K562 (cell line): ENCODE measurements around the gene HOXA4. TPM values are rescaled to one million over a fixed set of nuclear protein-coding genes. Genes with fewer than 3 reads are reported as not detected.

Source experiments
- ATAC-seq: fragments of 200-7000 bp; cut with Tn5 transposase; 3 replicates; pipeline ENCODE4 v1.9.1; 2020; ENCODE audit warnings: moderate library complexity
- BruUV-seq: library from RNA; stranded (reverse); fragments of 400-500 nt; replicated peaks from 2 replicates; lab custom pipeline; 2021; lab: Mats Ljungman, UMichigan
- CTCF ChIA-PET: fragments of 300-600 bp; formaldehyde crosslinking; extraction: SDS; loops from one replicate; lab custom pipeline; 2021; ENCODE audit warnings: low intra/inter-chr PET ratio; lab: Yijun Ruan, JAX
- POLR2A ChIA-PET: fragments of 300-600, 350-650 bp; sonication (Branson Sonifier 250); formaldehyde crosslinking; extraction: SDS; loops from one replicate; lab custom pipeline; 2021; ENCODE audit warnings: antibody characterized with exemption, inconsistent platforms; lab: Yijun Ruan, JAX
- DNase-seq, 4 experiments: peaks; one replicate each; pipeline versions ENCODE4 v3.0.0 to v3.0.0-alpha.2; 2011 to 2018; ENCODE audit warnings: low spot score in 3 of 4, mixed read lengths in 3 of 4; ENCODE audit errors: extremely low read depth in 1 of 4
- FAIRE-seq: peaks from 2 replicates; lab custom pipeline; 2011; peaks lifted over from hg19 to GRCh38; lab: Jason Lieb, UNC
- H2AFZ ChIP-seq: 2 replicates; pipeline ENCODE4 v1.6.0; 2011; ENCODE audit warnings: low read depth, low read length, control low read depth, inconsistent platforms
- H3K27ac ChIP-seq: fragments of 200-600 bp; 3 replicates; pipeline ENCODE4 v1.8.0; 2011; ENCODE audit warnings: low read depth, mild to moderate bottlenecking, control low read depth, inconsistent platforms, low read length, moderate library complexity, mixed read lengths; ENCODE audit errors: extremely low read depth
- H3K27me3 ChIP-seq, 2 experiments: fragments of 300-600 bp in 1 of 2; 2 replicates in 1 of 2; 3 replicates in 1 of 2; pipeline versions ENCODE4 v1.6.0 to v1.8.0; 2011; ENCODE audit warnings: inconsistent platforms in 2 of 2, low read length in 2 of 2, mild to moderate bottlenecking in 1 of 2, mixed read lengths in 1 of 2, moderate library complexity in 1 of 2; ENCODE audit not compliant: control insufficient read depth in 2 of 2, insufficient read depth in 2 of 2
- H3K36me3 ChIP-seq: fragments of 300-600 bp; 3 replicates; pipeline ENCODE4 v1.8.0; 2011; ENCODE audit warnings: mild to moderate bottlenecking, low read length, inconsistent platforms; ENCODE audit not compliant: control insufficient read depth, insufficient read depth
- H3K4me1 ChIP-seq, 2 experiments: fragments of 200-600 bp in 1 of 2; replicated peaks in 1 of 2; 2 replicates in 1 of 2; 3 replicates in 1 of 2; pipeline versions ENCODE4 v1.5.1 to v1.8.0; 2011; ENCODE audit warnings: inconsistent platforms in 2 of 2, low read length in 2 of 2, mild to moderate bottlenecking in 1 of 2, mixed read lengths in 1 of 2, moderate library complexity in 1 of 2; ENCODE audit not compliant: control insufficient read depth in 2 of 2, insufficient read depth in 2 of 2
- H3K4me2 ChIP-seq: 2 replicates; pipeline ENCODE4 v1.6.1; 2011; ENCODE audit warnings: low read length, control low read depth, inconsistent platforms, mixed read lengths; ENCODE audit not compliant: insufficient read depth
- H3K4me3 ChIP-seq: fragments of 200-600 bp; sonication (generic), shearing (Covaris generic); 2 replicates; pipeline ENCODE4 v1.5.1; 2016; ENCODE audit warnings: control low read depth, inconsistent platforms
- H3K79me2 ChIP-seq: fragments of 200-600 bp; 3 replicates; pipeline ENCODE4 v1.8.0; 2011; ENCODE audit warnings: low read length, inconsistent platforms; ENCODE audit not compliant: control insufficient read depth, insufficient read depth
- H3K9ac ChIP-seq, 2 experiments: 2 replicates each; pipeline versions ENCODE4 v1.6.0 to v1.6.1; 2011; ENCODE audit warnings: low read depth in 2 of 2, low read length in 2 of 2, control low read depth in 1 of 2, inconsistent platforms in 1 of 2, mild to moderate bottlenecking in 1 of 2, mixed read lengths in 1 of 2; ENCODE audit not compliant: insufficient read depth in 1 of 2
- H3K9me1 ChIP-seq: one replicate; pipeline ENCODE4 v1.6.0; 2011; ENCODE audit warnings: inconsistent platforms, mild to moderate bottlenecking, low read length, moderate library complexity; ENCODE audit not compliant: control insufficient read depth, insufficient read depth
- H3K9me3 ChIP-seq: replicated peaks from 2 replicates; pipeline ENCODE4 v1.5.1; 2011; ENCODE audit warnings: low read depth, low read length, inconsistent platforms; ENCODE audit not compliant: control insufficient read depth, insufficient read depth
- H4K20me1 ChIP-seq: replicated peaks from 2 replicates; pipeline ENCODE4 v1.6.1; 2011; ENCODE audit warnings: low read length, inconsistent platforms, mixed read lengths; ENCODE audit not compliant: control insufficient read depth, insufficient read depth
- ARHGAP35 ChIP-seq: fragments of 450-650 bp; IDR thresholded peaks from 2 replicates; pipeline ENCODE4 v1.6.1; 2018; ENCODE audit not compliant: partially characterized antibody
- ATF4 ChIP-seq: fragments of 450-650 bp; formaldehyde crosslinking; IDR thresholded peaks from 2 replicates; pipeline ENCODE4 v1.4.0; 2022; ENCODE audit warnings: mild to moderate bottlenecking, moderate library complexity
- CREBBP ChIP-seq: IDR thresholded peaks from one replicate; pipeline ENCODE4 v1.6.1; 2012; ENCODE audit warnings: low read depth, mild to moderate bottlenecking, control low read depth, inconsistent platforms, low read length
- CSDE1 ChIP-seq, 2 experiments: fragments of 450-650 bp; IDR thresholded peaks; 2 replicates each; pipeline ENCODE4 v1.6.1; 2016; ENCODE audit warnings: mild to moderate bottlenecking in 1 of 2
- KHSRP ChIP-seq: fragments of 450-650 bp; IDR thresholded peaks from 2 replicates; pipeline ENCODE4 v1.6.1; 2017
- MCM3 ChIP-seq: fragments of 450-650 bp; IDR thresholded peaks from 2 replicates; pipeline ENCODE4 v1.6.1; 2016
- MLLT1 ChIP-seq, 2 experiments: fragments of 450-650 bp; IDR thresholded peaks; 2 replicates each; pipeline ENCODE4 v1.6.1; 2016
- SMAD3 ChIP-seq: fragments of 450-650 bp; formaldehyde crosslinking; conservative IDR thresholded peaks from 2 replicates; pipeline ENCODE4 v1.4.0; 2020; ENCODE audit warnings: mild to moderate bottlenecking
- TCFL5 ChIP-seq: fragments of 250-450 bp; sonication (Bioruptor Pico); conservative IDR thresholded peaks from 2 replicates; pipeline ENCODE4 v1.6.1; 2021; ENCODE audit warnings: mild to moderate bottlenecking, moderate library complexity, matching md5 sums
- TRIM28 ChIP-seq: fragments of 450-650 bp; IDR thresholded peaks from 2 replicates; pipeline ENCODE4 v1.6.1; 2017
- ZNF217 ChIP-seq: sonication (generic); formaldehyde crosslinking; IDR thresholded peaks from 2 replicates; pipeline ENCODE4 v1.8.0; 2022; ENCODE audit warnings: mild to moderate bottlenecking, missing genetic modification reagents
- ZNF324 ChIP-seq: fragments of 250-450 bp; sonication (Bioruptor Pico); IDR thresholded peaks from 2 replicates; pipeline ENCODE4 v1.4.0; 2020; ENCODE audit warnings: mild to moderate bottlenecking
- ZNF398 ChIP-seq: fragments of 250-450 bp; sonication (Bioruptor Pico); IDR thresholded peaks from 2 replicates; pipeline ENCODE4 v1.8.0; 2021; ENCODE audit warnings: moderate library complexity, mild to moderate bottlenecking, inconsistent platforms
- ZNF444 ChIP-seq: fragments of 250-450 bp; sonication (Bioruptor Pico); IDR thresholded peaks from 2 replicates; pipeline ENCODE4 v1.4.0; 2020; ENCODE audit warnings: mild to moderate bottlenecking, moderate library complexity
- WGBS: fragments of 100-300 bp; shearing (Covaris generic); methylation state at CpG from one replicate; pipeline ENCODE4 v1.1.6; 2016; ENCODE audit warnings: low coverage, mixed read lengths; ENCODE audit not compliant: insufficient coverage; ENCODE audit errors: missing lambda C conversion rate; 5-methylcytosine and 5-hydroxymethylcytosine counted together
- in situ Hi-C: fragments of 300-500 bp; cut with MboI; formaldehyde crosslinking; loops from 4 replicates; pipeline ENCODE4 v1.15.0; 2018; ENCODE audit warnings: inconsistent platforms, mixed read lengths
- intact Hi-C: fragments of 100-400 bp; cut with micrococcal nuclease; formaldehyde crosslinking; loops from 2 replicates; pipeline ENCODE4 v1.14.2; 2022
- polyA plus RNA-seq, 8 experiments: library from polyadenylated mRNA; depleted of rRNA in 4 of 8; stranded (reverse) in 5 of 8; unstranded in 3 of 8; fragments of >200 nt; fragmentation: Nextera tagmentation in 2 of 8; fragmentation: Illumina TruSeq in 1 of 8; extraction: Ambion mirVana in 2 of 8; extraction: Trizol in 1 of 8; gene quantifications; 2 replicates each; pipeline versions ENCODE4 v1.2.1 to v1.2.3, GENCODE V29; 2011 to 2014; ENCODE audit warnings: inconsistent platforms in 1 of 8, missing spikeins in 1 of 8
- total RNA-seq, 7 experiments: library from RNA; depleted of rRNA in 6 of 7; stranded (reverse); fragments of >200 nt in 6 of 7; fragmentation: Illumina TruSeq in 2 of 7; extraction: Trizol in 2 of 7; gene quantifications; 2 replicates each; pipeline versions ENCODE4 v1.2.1 to v1.2.3, GENCODE V29; 2011 to 2021; ENCODE audit warnings: low replicate concordance in 1 of 7

Gene HOXA4
- total and polyA plus RNA-seq, 9 of the 15 experiments (the other 6 are each of a cell fraction or from before 2014, with no cell fraction given): not detected

- no peak for TF ChIP-seq ZNF398 (CRISPR knock-in tag)
Measured at GRCh38 chr7:27162561-27163287, 32.2 kb upstream of the HOXA4 start (continued).

GRCh38 chr7:27161721-27162560 lies 31.4 kb upstream of the HOXA4 start:
- DNase-seq (no peak), ATAC-seq (no peak), FAIRE-seq (no peak)
- Histone ChIP-seq H3K36me3 (no peaks in the 10 kb centered on the region), H2AFZ (no peak overlapping the region), H3K27me3 (peaks cover 24 to 77% of the 10 kb centered on the region in 2 experiments), H3K4me2 (no peak overlapping the region), H3K27ac (no peak overlapping the region), H3K9me3 (no peaks in the 10 kb centered on the region), H3K4me3 (no peak overlapping the region), H3K9ac (no peak overlapping the region), H3K9me1 (no peaks in the 10 kb centered on the region), H3K4me1 (peaks cover 0 to 26% of the 10 kb centered on the region in 2 experiments; a peak in 2 of 5 replicates), H3K79me2 (no peaks in the 10 kb centered on the region), H4K20me1 (no peaks in the 10 kb centered on the region)
- no TSS peak for BruUV-seq
- ChIA-PET POLR2A (interaction anchor here (0.6 to 1.5 kb wide), 3 partner anchors 18 to 475 kb away, joined by 3 to 4 read pairs (median 3); partner anchors contain the start of gene HOXA5), CTCF (interaction anchor here (0.6 to 2.5 kb wide), 5 partner anchors 36 to 792 kb away, joined by 3 to 16 read pairs (median 3); no protein-coding TSS in a partner anchor)
- in situ Hi-C loops (loop anchor here (25.0 kb wide), 3 partner anchors 650 to 1275 kb away; no protein-coding TSS in a partner anchor), intact Hi-C loops (loop anchor here (2.0 to 5.0 kb wide), 5 partner anchors 300 to 1270 kb away; partner anchors contain the start of genes SKAP2 and SNX10)
- TF ChIP-seq KHSRP (no peak), CREBBP (no peak), ATF4 (CRISPR knock-in tag) (no peak), MCM3 (no peak), MLLT1 (IDR thresholded peaks at IDR 0.05) (no peak), ZNF444 (CRISPR knock-in tag) (no peak), SMAD3 (CRISPR knock-in tag) (no peak), TRIM28 (no peak), ZNF324 (no peak), TCFL5 (CRISPR knock-in tag) (no peak), ZNF217 (CRISPR knock-in tag) (no peak), CSDE1 (IDR thresholded peaks at IDR 0.05) (no peak), ARHGAP35 (no peak)
- WGBS: 5% methylated on average over 14 of the region's 30 CpGs
